Measurements from ENCODE around the gene DNAAF6. TPM values are rescaled to one million over a fixed set of nuclear protein-coding genes. Genes with fewer than 3 reads are reported as not detected.
A peak's percentile ranks its signal among the peaks of the same experiment; 100 is the strongest.

Gene DNAAF6
- total RNA-seq, 2 experiments from 2014 or later = not detected

DNA sequence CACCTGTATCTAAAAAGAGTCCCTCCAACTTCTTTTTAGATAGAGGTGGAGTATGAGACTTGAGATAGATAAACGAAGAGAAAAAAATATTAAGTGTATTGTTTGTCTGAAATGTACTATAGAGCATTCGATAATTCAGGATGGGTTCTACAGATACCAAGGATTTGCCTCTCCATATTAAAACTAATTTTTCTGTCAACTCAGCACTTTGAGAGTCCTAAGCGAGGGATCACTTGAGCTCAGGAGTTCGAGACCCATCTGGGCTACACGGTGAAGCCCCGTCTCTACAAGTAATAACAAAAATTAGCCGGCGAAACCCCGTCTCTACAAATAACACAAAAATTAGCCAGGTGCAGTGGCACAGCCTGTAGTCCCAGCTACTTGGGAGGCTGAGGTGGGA, 1.5 kb downstream of the DNAAF6 start:
- POLR2A ChIA-PET = no interaction called here
- Mint-ChIP-seq H3K4me1 (ENCODE audit: low read depth) (peaks cover 3% of the 10 kb centered on the region), H3K27me3 (no peaks in the 10 kb centered on the region), H3K4me3 (no peak overlapping the region), H3K9me3 (no peaks in the 10 kb centered on the region), H3K36me3 (no peaks in the 10 kb centered on the region), H3K27ac (no peak overlapping the region)
- DNase-seq = no peak
- intact Hi-C loops (cut with micrococcal nuclease) = loop anchor here (5.0 kb wide), 1 partner anchor 211 kb away; no protein-coding TSS in a partner anchor
- CTCF ChIA-PET = no interaction called here

DNA sequence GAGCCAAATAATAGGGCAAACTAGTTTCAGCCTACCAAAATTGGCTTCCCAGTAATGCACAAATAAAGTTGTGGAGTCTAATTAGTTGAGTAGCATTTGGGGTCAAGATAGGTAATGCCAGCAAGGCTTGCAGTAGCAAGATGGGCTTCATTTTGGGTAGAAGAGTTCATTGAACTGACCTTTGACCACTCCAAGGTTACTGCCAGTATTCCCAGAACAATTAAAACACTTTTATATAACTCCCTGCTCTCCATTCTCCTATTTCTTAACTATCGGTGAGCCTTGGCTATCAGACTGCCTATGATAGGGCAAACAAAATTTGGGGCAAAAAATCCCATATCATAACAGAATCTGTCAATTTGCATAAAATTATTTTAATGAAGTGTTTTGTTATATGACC, 7.1 kb downstream of the DNAAF6 start:
- no peak overlapping the region for H3K4me3 Mint-ChIP-seq
- ChIA-PET CTCF (no interaction called here), POLR2A (no interaction called here)
- DNase-seq = no peak
- intact Hi-C loops (cut with micrococcal nuclease) = no loop called here
- no peak overlapping the region for H3K27ac Mint-ChIP-seq
- H3K4me1 Mint-ChIP-seq (ENCODE audit: low read depth) = no peaks in the 10 kb centered on the region
- H3K27me3 Mint-ChIP-seq = peaks cover 2% of the 10 kb centered on the region
- no peaks in the 10 kb centered on the region for H3K36me3 Mint-ChIP-seq
- no peaks in the 10 kb centered on the region for H3K9me3 Mint-ChIP-seq

DNA sequence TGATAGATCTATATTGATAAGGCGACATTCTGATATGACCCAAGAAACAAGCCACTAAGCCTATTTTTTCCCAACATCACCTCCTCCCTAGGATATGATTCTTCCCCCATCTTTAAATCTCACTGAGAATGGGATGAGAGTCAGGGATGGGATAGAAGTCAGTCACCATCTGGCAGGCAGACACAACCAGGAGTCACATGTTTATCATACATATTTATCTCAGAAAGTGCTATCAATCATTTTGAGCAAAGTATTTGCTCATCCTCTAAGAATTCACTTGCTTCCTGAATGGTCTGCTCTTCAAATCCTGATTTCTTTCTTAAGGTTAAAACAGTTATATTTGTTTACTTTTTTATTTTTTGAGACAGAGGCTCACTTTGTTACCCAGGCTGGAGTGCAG, 20.3 kb downstream of the DNAAF6 start:
- H3K4me3 Mint-ChIP-seq = no peak overlapping the region
- no peaks in the 10 kb centered on the region for H3K27me3 Mint-ChIP-seq
- ChIA-PET CTCF (no interaction called here), POLR2A (no interaction called here)
- no peaks in the 10 kb centered on the region for H3K36me3 Mint-ChIP-seq
- intact Hi-C loops (cut with micrococcal nuclease) = no loop called here
- H3K27ac Mint-ChIP-seq = no peak overlapping the region
- no peak for DNase-seq
- H3K4me1 Mint-ChIP-seq (ENCODE audit: low read depth) = no peaks in the 10 kb centered on the region
- H3K9me3 Mint-ChIP-seq = no peaks in the 10 kb centered on the region

DNA sequence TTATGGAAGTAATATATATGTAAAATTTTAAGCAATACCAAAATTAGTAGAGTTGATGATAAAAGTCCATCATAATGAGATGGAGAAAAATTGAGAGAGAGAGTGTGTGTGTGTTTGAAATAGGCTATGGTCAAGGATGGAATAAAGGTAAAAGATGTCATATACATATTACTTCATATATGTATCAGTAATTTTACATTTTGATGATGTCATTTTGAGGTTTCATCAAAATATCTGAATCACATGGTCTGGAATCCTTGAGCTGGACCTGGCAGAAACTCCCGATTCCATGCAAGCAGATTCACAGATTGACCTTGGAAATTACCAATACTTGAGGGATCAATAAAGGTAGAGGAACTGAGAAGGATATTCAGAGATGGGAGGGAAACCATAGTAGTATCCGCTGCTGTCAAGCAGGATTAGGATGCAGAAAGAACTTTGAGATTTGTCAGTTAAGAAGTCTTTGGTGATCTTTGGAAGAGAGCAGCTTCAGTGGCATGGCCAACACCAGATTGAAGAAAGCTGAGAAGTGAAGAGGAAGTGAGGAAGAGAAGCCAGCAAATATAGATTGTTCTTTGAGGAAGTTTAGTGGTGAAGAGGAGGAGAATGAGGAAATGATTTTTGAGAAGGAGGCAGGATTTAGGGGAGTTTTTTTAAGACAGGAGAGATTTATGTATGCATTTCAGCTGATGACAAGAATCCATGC, 21.5 kb downstream of the DNAAF6 start:
- no peaks in the 10 kb centered on the region for H3K36me3 Mint-ChIP-seq
- ChIA-PET POLR2A (no interaction called here), CTCF (no interaction called here)
- intact Hi-C loops (cut with micrococcal nuclease) = no loop called here
- no peak for DNase-seq
- no peak overlapping the region for H3K4me3 Mint-ChIP-seq
- H3K9me3 Mint-ChIP-seq = no peaks in the 10 kb centered on the region
- H3K4me1 Mint-ChIP-seq (ENCODE audit: low read depth) = no peaks in the 10 kb centered on the region
- no peaks in the 10 kb centered on the region for H3K27me3 Mint-ChIP-seq
- H3K27ac Mint-ChIP-seq = no peak overlapping the region

DNA sequence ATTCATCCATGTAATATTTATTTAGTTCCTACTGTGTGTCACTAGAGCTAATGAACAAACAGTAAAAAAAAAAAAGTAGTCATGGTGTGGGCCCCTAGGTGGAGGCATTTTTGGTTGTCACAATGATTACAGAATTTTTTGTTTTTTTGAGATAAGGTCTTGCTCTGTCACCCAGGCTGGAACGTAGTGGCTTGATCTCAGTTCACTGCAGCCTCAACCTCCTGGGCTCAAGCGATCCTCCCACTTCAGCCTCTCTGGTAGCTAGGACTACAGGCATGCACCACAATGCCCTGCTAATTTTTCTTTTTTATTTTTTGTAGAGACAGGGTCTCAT, 22.0 kb downstream of the DNAAF6 start:
- Mint-ChIP-seq H3K4me1 (ENCODE audit: low read depth) (no peaks in the 10 kb centered on the region), H3K27ac (no peak overlapping the region), H3K27me3 (no peaks in the 10 kb centered on the region), H3K4me3 (no peak overlapping the region), H3K36me3 (no peaks in the 10 kb centered on the region), H3K9me3 (no peaks in the 10 kb centered on the region)
- intact Hi-C loops (cut with micrococcal nuclease) = no loop called here
- ChIA-PET POLR2A (no interaction called here), CTCF (no interaction called here)
- no peak for DNase-seq

DNA sequence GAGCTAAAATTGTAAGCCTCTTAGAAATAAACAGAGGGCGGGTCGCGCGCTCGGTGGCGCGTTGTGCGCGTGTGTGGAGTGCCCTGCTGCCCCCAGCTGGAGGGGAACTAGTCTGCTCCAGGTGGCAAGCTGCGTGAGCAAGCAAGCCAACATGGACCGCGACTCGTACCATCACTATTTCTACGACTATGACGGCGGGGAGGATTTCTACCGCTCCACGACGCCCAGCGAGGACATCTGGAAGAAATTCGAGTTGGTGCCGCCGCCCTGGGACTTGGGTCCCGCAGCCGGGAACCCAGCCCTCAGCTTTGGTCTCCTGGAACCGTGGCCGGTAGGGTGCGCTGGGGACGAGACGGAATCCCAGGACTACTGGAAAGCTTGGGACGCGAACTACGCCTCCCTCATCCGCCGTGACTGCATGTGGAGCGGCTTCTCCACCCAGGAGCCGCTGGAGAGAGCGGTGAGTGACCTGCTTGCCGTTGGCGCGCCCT, 66.1 kb downstream of the DNAAF6 start:
- H3K27ac Mint-ChIP-seq = no peak overlapping the region
- CTCF ChIA-PET = interaction anchor here (1.4 kb wide), 1 partner anchor 273 kb away, joined by 4 read pairs; no protein-coding TSS in a partner anchor
- H3K27me3 Mint-ChIP-seq = peaks cover 11% of the 10 kb centered on the region
- no peaks in the 10 kb centered on the region for H3K36me3 Mint-ChIP-seq
- DNase-seq = peak; percentile 22
- peaks cover 4% of the 10 kb centered on the region for H3K4me1 Mint-ChIP-seq (ENCODE audit: low read depth)
- H3K9me3 Mint-ChIP-seq = no peaks in the 10 kb centered on the region
- POLR2A ChIA-PET = no interaction called here
- no peak overlapping the region for H3K4me3 Mint-ChIP-seq
- intact Hi-C loops (cut with micrococcal nuclease) = loop anchor here (10.0 kb wide), 1 partner anchor 248 kb away; no protein-coding TSS in a partner anchor

DNA sequence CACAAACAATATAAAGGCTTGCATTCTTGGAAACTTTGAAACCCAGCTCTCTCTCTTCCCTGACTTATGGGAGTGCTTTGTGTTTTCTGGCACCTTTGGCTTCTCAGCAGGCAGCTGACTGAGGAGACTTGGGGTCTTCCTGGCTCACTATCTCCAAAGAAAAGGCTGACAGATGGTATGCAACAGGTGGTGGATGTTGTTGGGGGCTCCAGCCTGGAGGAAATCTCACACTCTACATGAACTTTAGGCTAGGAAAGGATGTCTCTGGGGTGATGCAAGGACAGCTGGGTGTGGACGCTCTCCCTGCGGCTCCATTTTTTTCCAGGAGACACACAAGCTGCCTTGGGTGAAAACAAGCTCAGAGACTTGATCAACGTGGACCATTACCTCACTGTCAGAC, 67.4 kb downstream of the DNAAF6 start:
- intact Hi-C loops (cut with micrococcal nuclease) = loop anchor here (10.0 kb wide), 1 partner anchor 249 kb away; no protein-coding TSS in a partner anchor
- H3K9me3 Mint-ChIP-seq = no peaks in the 10 kb centered on the region
- H3K36me3 Mint-ChIP-seq = no peaks in the 10 kb centered on the region
- H3K4me3 Mint-ChIP-seq = no peak overlapping the region
- ChIA-PET CTCF (no interaction called here), POLR2A (no interaction called here)
- no peak for DNase-seq
- no peak overlapping the region for H3K27ac Mint-ChIP-seq
- H3K4me1 Mint-ChIP-seq (ENCODE audit: low read depth) = peaks cover 4% of the 10 kb centered on the region
- H3K27me3 Mint-ChIP-seq = peaks cover 11% of the 10 kb centered on the region

DNA sequence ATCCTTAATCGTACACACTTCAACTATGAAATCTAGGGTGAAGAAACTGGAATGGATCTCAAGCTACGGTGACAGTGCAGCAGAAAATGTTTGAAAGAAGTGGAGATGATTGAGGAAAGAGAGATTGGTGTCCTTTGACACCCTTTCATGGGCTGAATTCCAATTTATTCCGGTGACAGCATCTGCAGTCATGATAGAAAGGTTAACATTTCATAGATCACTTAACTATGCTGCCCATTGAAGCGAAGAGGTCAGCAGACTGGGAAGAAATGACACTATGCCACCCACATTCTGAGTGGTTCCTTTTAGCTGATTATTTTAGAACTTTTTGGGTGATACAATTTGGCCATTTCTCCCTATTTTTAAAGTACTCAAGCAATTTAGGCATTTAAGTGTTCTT, 82.3 kb downstream of the DNAAF6 start:
- H3K27ac Mint-ChIP-seq = no peak overlapping the region
- no peaks in the 10 kb centered on the region for H3K36me3 Mint-ChIP-seq
- no peaks in the 10 kb centered on the region for H3K27me3 Mint-ChIP-seq
- intact Hi-C loops (cut with micrococcal nuclease) = no loop called here
- H3K9me3 Mint-ChIP-seq = no peaks in the 10 kb centered on the region
- ChIA-PET CTCF (no interaction called here), POLR2A (no interaction called here)
- no peaks in the 10 kb centered on the region for H3K4me1 Mint-ChIP-seq (ENCODE audit: low read depth)
- no peak overlapping the region for H3K4me3 Mint-ChIP-seq
- DNase-seq = no peak

DNA sequence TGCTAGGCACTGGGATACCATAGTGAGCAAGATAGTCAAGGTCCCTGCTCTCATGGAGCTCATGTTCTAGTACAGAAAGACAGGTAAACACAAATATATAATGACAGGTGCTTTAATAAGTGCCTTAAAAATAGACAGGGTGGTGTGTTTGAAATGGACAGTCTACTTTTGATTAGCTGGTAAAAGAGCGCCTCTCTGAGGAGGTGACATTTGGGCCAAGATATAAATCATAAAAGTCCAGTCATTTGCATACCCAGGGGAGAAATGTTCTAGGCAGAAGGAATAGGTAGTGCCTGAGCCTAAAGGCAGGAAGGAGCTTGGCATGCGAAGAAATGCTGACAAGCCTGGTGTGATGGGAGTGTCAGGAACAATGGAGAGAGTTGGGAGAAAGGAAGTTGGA, 83.6 kb downstream of the DNAAF6 start:
- no peaks in the 10 kb centered on the region for H3K9me3 Mint-ChIP-seq
- no peak overlapping the region for H3K4me3 Mint-ChIP-seq
- intact Hi-C loops (cut with micrococcal nuclease) = no loop called here
- POLR2A ChIA-PET = no interaction called here
- DNase-seq = no peak
- H3K27me3 Mint-ChIP-seq = no peaks in the 10 kb centered on the region
- CTCF ChIA-PET = no interaction called here
- no peaks in the 10 kb centered on the region for H3K36me3 Mint-ChIP-seq
- no peaks in the 10 kb centered on the region for H3K4me1 Mint-ChIP-seq (ENCODE audit: low read depth)
- H3K27ac Mint-ChIP-seq = no peak overlapping the region

DNA sequence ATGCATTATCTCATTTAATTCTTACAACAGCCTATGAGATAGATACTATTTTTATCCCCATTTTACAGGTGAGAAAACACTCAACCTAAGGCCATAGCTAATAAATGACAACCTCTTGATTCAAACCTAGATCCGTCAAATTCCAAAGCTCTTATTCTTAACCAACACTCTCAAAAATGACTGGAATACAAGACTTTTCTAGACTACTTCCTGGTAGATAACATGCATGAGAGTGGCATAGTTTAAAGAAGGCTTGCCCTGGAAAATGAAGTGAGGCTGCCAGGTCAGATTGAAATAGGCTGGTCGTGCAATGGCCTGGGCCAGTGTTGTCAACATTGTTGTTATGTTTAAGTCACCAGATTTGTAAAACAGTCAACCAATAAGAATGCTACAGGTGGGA, 86.6 kb downstream of the DNAAF6 start:
- no peaks in the 10 kb centered on the region for H3K27me3 Mint-ChIP-seq
- no peak for DNase-seq
- CTCF ChIA-PET = no interaction called here
- H3K36me3 Mint-ChIP-seq = no peaks in the 10 kb centered on the region
- H3K27ac Mint-ChIP-seq = no peak overlapping the region
- no peaks in the 10 kb centered on the region for H3K4me1 Mint-ChIP-seq (ENCODE audit: low read depth)
- H3K4me3 Mint-ChIP-seq = no peak overlapping the region
- intact Hi-C loops (cut with micrococcal nuclease) = no loop called here
- POLR2A ChIA-PET = no interaction called here
- H3K9me3 Mint-ChIP-seq = no peaks in the 10 kb centered on the region

Other genes with a start within 250 kb of the DNAAF6 start
- gene MORC4, start 206.4 kb upstream of the DNAAF6 start, total RNA-seq = 10 to 100 TPM; 11.1 to 12.1 TPM
- gene RBM41, start 87.8 kb upstream of the DNAAF6 start, total RNA-seq = 10 to 100 TPM in 1 of 2 experiments, 1 to 10 TPM in 1; 9.5 to 11.4 TPM
- gene NUP62CL, start 178 bp upstream of the DNAAF6 start, total RNA-seq = 1 to 10 TPM; 2.5 to 2.8 TPM
- not detected for gene FRMPD3, start 243.0 kb downstream of the DNAAF6 start, total RNA-seq